Hippocampal formation (tissue), 2 donors: ENCODE results near the gene LRIG1.
A peak's percentile ranks its signal among the peaks of the same experiment; 100 is the strongest.

ENCODE experiments used
- DNase-seq, 2 donors: peaks; one replicate each; lab custom pipeline; 2025; lab: John Stamatoyannopoulos, UW

LRIG1 gene

GRCh38 chr3:66401675-66402491 lies 98.9 kb downstream of the LRIG1 start:
- no peak for DNase-seq

GRCh38 chr3:66401157-66401550 lies 99.7 kb downstream of the LRIG1 start:
- no peak for DNase-seq

GRCh38 chr3:66400411-66401156 lies 100.2 kb downstream of the LRIG1 start:
- DNase-seq, result no peak

- DNase-seq, result no peak
Measured at GRCh38 chr3:66399529-66400232, 101.1 kb downstream of the LRIG1 start.

- DNase-seq, result no peak
Measured at GRCh38 chr3:66398228-66399025, 102.4 kb downstream of the LRIG1 start.

GRCh38 chr3:66397745-66398144 lies 103.1 kb downstream of the LRIG1 start:
- no peak for DNase-seq

- DNase-seq, result no peak
Measured at GRCh38 chr3:66396888-66397287, 103.9 kb downstream of the LRIG1 start.

- no peak for DNase-seq
Measured at GRCh38 chr3:66396161-66396760, 104.6 kb downstream of the LRIG1 start.

- no peak for DNase-seq
Measured at GRCh38 chr3:66395635-66396034, 105.2 kb downstream of the LRIG1 start.

GRCh38 chr3:66394753-66395249 lies 106.0 kb downstream of the LRIG1 start:
- DNase-seq, result no peak

GRCh38 chr3:66394019-66394752 lies 106.6 kb downstream of the LRIG1 start:
- DNase-seq, result no peak

- no peak for DNase-seq
Measured at GRCh38 chr3:66393333-66394005, 107.4 kb downstream of the LRIG1 start.

GRCh38 chr3:66392966-66393332 lies 107.9 kb downstream of the LRIG1 start:
- DNase-seq, result no peak

GRCh38 chr3:66392512-66392911 lies 108.3 kb downstream of the LRIG1 start:
- no peak for DNase-seq

GRCh38 chr3:66390013-66390412 lies 110.8 kb downstream of the LRIG1 start:
- no peak for DNase-seq

GRCh38 chr3:66386925-66387650 lies 113.7 kb downstream of the LRIG1 start:
- peak; percentile 27 to 41 for DNase-seq

GRCh38 chr3:66386011-66386924 lies 114.6 kb downstream of the LRIG1 start:
- DNase-seq, result no peak

- DNase-seq, result no peak
Measured at GRCh38 chr3:66385066-66385465, 115.8 kb downstream of the LRIG1 start.
